Stimulated activated CD4-positive, alpha-beta T cell treated with anti-CD3 and anti-CD28 coated beads, Interleukin-4, amount 100 ng/mL, for 24 hours (primary cell): ENCODE data around the gene SSH3.

Source experiments
- DNase-seq: peaks from one replicate; pipeline ENCODE4 v3.0.0-alpha.2; 2020

SSH3 gene

DNA sequence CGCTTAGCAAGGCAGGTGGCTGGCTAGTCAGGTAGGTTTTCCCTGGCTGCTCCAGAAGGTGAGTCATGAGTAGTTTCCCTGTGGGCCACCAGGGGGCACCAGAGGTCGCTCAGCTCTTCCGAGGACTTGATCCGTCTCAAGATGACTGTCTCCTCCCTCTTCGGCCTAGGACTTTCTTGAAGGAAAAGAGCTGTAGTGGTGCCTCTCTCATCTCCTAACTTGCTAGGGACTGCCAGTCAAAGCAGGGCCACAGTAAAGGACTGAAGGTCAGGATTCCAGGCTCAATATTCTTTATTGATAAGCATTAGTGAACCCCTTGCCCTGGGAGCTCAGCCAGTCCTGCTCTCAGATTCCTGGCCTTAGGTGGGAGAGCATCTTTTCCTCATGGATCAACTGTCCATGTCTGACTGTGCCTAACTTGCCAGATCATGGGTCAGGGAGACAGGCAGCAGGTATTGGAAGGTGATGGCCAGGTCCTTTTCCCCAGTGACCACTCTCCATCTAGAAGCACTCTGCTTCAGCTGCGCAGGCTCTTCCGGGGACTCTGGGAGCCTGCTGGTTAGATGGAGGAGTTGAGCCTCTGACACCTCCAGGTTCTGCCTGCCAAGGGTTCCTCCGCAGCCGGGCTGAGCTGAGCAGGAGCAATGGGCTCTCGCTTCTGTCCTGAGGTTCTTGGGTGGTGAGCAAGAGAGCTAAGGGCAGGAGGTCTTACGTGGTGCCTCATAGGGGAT lies 48.1 kb downstream of the SSH3 start:
- DNase-seq = peak; percentile 63

GRCh38 chr11:67352546-67353316 lies 49.4 kb downstream of the SSH3 start:
- DNase-seq = no peak

DNA sequence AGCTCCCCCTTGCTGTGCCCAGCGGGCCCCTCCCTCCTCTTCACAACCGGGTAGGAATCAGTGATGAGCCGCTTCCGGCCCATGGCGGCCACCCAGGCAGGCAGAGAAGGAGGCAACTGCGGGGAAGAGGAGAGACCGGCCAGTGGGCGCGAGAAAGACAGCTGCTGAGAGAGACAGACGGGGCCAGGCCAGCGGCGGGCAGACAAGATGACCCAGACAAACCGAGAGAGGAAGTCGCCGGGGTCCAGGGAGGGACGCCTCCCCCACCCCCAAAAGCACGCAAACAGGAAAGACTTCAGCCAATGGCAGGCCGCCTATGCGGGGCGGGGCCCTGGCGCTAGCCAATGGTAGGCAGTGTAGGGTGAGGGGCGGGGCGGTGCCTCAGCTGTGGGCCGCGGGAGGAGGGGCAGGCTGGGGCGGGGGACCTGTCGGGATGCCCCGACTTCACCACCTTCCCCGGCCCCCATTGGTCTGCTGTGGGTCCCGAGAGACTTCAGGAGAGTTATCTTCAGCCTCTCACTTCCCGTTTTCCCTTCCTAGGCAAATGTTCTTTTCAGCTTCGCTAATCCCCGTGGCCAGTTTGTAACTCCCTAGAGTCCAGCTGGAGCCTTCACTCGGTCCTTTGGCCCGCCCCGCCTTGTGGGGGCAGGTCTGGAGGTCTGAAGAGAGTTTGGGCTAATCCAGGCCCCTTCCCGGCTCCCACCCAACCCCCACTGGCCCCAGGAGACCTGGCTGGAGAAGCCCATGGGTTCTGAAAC lies 50.2 kb downstream of the SSH3 start, which contains the start of gene POLD4:
Gene POLD4 (minus strand): TSS at position 230 of the 758 bp plus-strand sequence. CDS start 147 bp downstream, at position 83.
- DNase-seq = peak; percentile 96

DNA sequence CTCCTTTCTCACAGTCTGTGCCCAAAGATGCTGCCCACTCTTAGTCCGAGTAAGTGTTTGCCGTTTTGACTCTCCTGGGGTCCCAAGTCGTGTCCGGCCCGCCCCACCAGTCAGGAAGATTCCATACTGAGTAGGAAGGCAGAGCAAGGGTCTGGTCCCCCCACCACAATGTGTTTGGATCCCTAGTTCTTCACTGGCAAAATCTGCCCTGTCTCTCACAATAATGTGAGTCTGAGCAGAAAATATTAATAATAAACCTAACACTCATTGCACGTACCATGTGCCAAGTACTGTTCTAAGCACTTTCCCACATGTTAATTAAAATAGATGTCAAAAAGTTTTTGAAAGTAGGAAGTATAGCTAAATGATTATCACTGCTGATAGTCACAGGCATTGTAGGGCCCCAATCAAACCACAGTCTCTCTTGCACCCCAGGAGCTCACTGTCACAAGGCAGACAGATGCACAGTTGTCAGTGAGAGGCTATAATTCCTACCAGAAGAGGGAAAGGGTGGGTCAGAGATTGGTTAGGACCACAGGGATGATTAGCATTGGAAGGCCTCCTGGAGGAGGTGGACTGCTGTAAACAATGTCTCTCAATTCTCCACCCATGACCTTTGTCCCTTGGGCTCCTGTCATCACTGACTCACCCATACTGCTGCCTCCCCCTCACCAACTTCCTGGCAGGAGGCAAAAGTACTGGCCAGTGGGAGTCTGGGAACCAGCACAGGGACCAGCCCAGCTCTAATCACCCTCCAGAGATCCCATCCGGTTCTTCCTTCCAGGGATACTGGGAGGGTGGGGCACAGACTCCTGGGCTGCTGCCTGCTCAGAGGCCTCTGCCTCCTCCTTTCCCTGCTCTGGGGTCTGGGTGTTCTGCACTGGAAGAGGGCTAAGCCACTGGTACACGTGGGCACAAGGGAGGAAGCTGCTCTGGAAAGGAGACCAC lies 51.0 kb downstream of the SSH3 start:
- DNase-seq = no peak

DNA sequence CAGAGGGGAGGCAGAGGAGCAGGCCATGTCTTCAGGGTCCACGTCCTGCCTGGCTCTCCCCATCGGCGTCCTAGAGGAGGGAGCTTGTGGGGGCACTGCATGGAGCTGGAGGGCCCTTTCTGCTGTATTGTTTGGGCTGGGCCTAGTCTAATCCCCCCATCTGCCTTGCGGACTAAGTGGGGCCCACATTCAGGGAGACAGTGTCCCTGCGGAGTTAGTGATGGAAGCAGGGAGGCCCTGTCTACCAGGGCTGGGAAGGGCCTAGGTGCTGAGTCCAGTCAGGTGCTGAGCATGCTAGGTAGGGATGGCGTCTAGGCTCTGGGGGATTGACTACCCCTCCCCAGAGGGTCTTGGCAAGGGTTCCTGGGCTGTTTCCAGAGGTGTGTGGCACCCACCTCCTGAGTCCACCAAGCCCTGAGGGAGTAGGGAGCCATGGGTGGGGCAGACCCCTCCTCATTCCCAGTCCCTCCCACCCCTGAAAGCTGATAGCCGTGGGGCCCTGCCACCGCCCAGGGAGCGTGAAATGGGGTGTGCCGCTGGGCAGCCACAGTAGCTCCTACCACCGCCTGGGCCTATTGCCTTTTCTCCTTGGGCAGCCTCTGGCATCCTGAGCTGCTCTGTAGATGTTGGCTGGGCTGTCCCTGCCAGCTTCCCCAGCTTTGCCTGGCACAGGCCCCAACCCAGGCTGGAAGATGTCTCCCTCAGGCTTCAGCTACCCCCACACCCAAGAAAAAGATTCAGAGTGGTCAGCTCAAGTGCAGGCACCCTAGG lies 51.9 kb downstream of the SSH3 start:
- no peak for DNase-seq

DNA sequence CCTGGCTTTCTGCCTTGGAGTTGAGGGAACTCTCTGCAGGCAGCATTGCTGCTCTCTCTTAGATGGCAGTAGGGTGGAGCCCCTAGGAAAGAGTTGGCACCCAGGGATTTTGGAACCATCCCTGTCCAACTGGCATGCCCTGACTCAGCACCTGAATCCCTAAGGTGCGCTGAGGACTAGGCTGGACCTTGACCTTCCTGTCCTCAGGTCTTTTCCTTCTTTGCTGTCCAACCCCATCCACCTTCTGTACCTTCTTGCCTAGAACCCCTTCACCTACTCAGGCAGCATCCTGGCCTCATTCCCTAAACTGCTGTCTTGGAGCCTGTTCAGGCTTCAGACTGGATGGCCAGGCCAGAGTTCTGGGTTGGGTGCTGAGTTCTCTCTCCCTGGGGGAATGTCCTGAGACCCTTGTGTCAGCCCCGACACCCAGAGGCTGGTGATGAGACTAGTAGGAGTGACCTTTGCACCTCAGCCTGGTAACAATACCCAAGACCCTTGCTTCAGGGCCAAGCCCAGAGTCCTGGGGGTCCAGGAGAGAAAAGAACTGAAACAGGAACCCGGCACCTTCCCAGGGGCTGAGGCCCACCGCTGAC lies 52.6 kb downstream of the SSH3 start:
- no peak for DNase-seq

- DNase-seq = no peak
These were observed 53.1 kb downstream of the SSH3 start for GRCh38 chr11:67356387-67356863.

GRCh38 chr11:67356864-67357561 lies 53.7 kb downstream of the SSH3 start:
- DNase-seq = peak; percentile 77

DNA sequence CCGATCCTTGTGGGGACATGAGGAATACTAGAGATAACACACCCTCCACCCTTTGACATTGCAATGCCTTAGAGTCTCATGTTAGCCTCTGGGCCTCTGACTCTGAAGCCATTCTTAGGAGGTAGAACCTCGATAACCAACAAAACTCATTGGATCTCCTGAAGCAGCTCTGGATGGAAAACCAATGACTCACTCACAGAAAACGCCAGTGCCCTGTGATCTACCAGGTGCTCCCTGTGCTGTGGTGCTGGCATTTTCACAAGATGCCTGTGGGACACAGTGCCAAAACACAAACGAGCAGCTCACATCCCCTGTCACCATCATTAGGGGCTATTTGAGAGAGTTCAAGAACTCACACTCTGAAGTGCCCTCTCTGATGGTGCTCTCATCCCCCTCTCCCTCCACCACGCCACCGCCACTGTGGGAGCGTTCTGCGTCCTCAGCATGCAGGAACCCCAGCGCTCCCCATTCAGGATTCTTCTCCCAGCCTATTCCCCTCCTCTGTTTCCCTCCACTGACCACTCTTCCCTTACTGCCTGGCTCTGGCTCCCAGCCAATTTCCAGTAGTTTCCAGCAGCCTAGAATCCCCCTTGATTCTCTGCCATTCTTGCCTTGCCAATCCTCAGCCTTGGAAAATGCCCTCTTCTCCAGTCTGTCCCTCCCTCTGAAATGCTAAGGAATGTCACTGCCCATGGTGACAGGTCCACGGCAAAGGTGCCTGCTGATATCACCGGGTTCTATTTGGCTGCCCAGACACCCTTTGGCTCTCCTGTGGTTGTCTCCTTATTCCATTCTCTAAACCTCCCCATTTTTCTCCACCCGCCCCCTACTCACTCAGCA lies 54.7 kb downstream of the SSH3 start:
- no peak for DNase-seq
